ENCODE measurements around the gene THPO. TPM values are rescaled to one million over a fixed set of nuclear protein-coding genes. Genes with fewer than 3 reads are reported as not detected.

Gene THPO
- total and polyA plus RNA-seq, 9 of the 15 experiments (the other 6 are each of a cell fraction or from before 2014, with no cell fraction given), result 0.11 to 1.1 (median 0.35) TPM; not detected in 1

DNA sequence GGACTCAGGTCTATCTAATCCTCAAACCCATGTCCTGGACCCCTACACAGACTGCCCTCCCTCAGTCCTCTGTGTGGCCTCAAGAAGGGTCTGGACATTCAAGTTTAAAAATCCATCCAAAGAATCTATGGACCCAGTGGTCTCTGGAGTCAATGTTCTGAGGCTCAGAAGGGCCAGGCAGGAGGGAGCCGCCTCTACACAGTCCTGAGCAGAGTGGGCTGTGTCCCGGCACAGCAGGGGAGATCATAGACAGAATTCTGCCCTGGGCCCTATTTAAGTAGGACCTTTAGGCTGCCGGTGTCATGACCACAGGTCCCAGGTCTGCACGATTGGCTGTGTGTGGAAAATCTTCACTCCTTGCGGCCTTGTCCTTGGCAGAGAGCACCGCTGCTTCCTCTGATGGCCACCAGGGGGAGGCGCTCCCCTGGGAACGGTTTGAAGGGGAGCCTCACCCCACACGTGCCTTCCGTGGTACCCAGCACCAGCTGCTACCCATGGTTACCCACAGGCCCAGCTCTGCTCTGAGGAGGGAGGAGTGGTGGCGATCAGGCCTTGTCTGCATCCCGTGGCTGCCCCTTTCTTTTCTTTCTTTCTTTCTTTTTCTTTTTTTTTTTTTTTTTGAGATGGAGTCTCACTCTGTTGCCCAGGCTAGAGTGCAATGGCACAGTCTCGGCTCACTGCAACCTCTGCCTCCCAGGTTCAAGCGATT lies 39.8 kb upstream of the THPO start:
- intact Hi-C loops (cut with micrococcal nuclease) (loop anchor here (1.0 to 2.0 kb wide), 4 partner anchors 47 to 127 kb away; no protein-coding TSS in a partner anchor), in situ Hi-C loops (cut with MboI) (loop anchor here (5.0 to 25.0 kb wide), 2 partner anchors 45 to 370 kb away; no protein-coding TSS in a partner anchor)
- no TSS peak for BruUV-seq (replicated peaks)
- FAIRE-seq (peak; percentile 86), DNase-seq (ENCODE audit: extremely low read depth in 1 of 4, low spot score in 3 of 4) (peak; percentile 70 to 83 (median 78)), ATAC-seq (peak; percentile 98)
- H3K9me3 ChIP-seq (replicated peaks; ENCODE audit: control insufficient read depth, insufficient read depth, low read depth, low read length), result no peaks in the 10 kb centered on the region
- H3K4me1 ChIP-seq (replicated peaks in 1 of 2; ENCODE audit: control insufficient read depth in 2 of 2, insufficient read depth in 2 of 2, low read length in 2 of 2), result no peaks in the 10 kb centered on the region
- no peaks in the 10 kb centered on the region for H3K36me3 ChIP-seq (ENCODE audit: control insufficient read depth, insufficient read depth, low read length)
- H3K27me3 ChIP-seq (ENCODE audit: control insufficient read depth in 2 of 2, insufficient read depth in 2 of 2, low read length in 2 of 2), result peaks cover 0 to 34% of the 10 kb centered on the region in 2 experiments; a peak in 3 of 5 replicates
- CTCF ChIA-PET (ENCODE audit: low intra/inter-chr PET ratio), result interaction anchor here (0.6 to 1.7 kb wide), 3 partner anchors 123 to 894 kb away, joined by 3 to 7 read pairs (median 6); no protein-coding TSS in a partner anchor
- POLR2A ChIA-PET, result no interaction called here
- no peaks in the 10 kb centered on the region for H4K20me1 ChIP-seq (replicated peaks; ENCODE audit: control insufficient read depth, insufficient read depth, low read length)
- no peak overlapping the region for H2AFZ ChIP-seq (ENCODE audit: low read depth, low read length)
- H3K27ac ChIP-seq (ENCODE audit: extremely low read depth, low read depth, low read length), result no peak overlapping the region
- H3K9me1 ChIP-seq (ENCODE audit: control insufficient read depth, insufficient read depth, low read length), result no peaks in the 10 kb centered on the region
- no peak overlapping the region for H3K4me2 ChIP-seq (ENCODE audit: insufficient read depth, low read length)
- H3K79me2 ChIP-seq (ENCODE audit: control insufficient read depth, insufficient read depth, low read length), result no peaks in the 10 kb centered on the region
- 9% methylated on average over 10 of the region's 14 CpGs for WGBS (ENCODE audit: insufficient coverage, low coverage, missing lambda C conversion rate)
- no peak overlapping the region for H3K9ac ChIP-seq (ENCODE audit: insufficient read depth in 1 of 2, low read depth in 2 of 2, low read length in 2 of 2)
- no peak overlapping the region for H3K4me3 ChIP-seq
- no peak for TF ChIP-seq ARHGAP35 (IDR thresholded peaks at IDR 0.05; ENCODE audit: partially characterized antibody)
- no peak for TF ChIP-seq ZNF217 (CRISPR knock-in tag; IDR thresholded peaks at IDR 0.05)
- peak; percentile 40 for TF ChIP-seq CTCFL (IDR thresholded peaks at IDR 0.05; ENCODE audit: borderline replicate concordance, insufficient read depth, low read depth, low read length, poor library complexity, severe bottlenecking)
- no peak for TF ChIP-seq SUPT5H (IDR thresholded peaks at IDR 0.05)
- TF ChIP-seq, protein P1, sequence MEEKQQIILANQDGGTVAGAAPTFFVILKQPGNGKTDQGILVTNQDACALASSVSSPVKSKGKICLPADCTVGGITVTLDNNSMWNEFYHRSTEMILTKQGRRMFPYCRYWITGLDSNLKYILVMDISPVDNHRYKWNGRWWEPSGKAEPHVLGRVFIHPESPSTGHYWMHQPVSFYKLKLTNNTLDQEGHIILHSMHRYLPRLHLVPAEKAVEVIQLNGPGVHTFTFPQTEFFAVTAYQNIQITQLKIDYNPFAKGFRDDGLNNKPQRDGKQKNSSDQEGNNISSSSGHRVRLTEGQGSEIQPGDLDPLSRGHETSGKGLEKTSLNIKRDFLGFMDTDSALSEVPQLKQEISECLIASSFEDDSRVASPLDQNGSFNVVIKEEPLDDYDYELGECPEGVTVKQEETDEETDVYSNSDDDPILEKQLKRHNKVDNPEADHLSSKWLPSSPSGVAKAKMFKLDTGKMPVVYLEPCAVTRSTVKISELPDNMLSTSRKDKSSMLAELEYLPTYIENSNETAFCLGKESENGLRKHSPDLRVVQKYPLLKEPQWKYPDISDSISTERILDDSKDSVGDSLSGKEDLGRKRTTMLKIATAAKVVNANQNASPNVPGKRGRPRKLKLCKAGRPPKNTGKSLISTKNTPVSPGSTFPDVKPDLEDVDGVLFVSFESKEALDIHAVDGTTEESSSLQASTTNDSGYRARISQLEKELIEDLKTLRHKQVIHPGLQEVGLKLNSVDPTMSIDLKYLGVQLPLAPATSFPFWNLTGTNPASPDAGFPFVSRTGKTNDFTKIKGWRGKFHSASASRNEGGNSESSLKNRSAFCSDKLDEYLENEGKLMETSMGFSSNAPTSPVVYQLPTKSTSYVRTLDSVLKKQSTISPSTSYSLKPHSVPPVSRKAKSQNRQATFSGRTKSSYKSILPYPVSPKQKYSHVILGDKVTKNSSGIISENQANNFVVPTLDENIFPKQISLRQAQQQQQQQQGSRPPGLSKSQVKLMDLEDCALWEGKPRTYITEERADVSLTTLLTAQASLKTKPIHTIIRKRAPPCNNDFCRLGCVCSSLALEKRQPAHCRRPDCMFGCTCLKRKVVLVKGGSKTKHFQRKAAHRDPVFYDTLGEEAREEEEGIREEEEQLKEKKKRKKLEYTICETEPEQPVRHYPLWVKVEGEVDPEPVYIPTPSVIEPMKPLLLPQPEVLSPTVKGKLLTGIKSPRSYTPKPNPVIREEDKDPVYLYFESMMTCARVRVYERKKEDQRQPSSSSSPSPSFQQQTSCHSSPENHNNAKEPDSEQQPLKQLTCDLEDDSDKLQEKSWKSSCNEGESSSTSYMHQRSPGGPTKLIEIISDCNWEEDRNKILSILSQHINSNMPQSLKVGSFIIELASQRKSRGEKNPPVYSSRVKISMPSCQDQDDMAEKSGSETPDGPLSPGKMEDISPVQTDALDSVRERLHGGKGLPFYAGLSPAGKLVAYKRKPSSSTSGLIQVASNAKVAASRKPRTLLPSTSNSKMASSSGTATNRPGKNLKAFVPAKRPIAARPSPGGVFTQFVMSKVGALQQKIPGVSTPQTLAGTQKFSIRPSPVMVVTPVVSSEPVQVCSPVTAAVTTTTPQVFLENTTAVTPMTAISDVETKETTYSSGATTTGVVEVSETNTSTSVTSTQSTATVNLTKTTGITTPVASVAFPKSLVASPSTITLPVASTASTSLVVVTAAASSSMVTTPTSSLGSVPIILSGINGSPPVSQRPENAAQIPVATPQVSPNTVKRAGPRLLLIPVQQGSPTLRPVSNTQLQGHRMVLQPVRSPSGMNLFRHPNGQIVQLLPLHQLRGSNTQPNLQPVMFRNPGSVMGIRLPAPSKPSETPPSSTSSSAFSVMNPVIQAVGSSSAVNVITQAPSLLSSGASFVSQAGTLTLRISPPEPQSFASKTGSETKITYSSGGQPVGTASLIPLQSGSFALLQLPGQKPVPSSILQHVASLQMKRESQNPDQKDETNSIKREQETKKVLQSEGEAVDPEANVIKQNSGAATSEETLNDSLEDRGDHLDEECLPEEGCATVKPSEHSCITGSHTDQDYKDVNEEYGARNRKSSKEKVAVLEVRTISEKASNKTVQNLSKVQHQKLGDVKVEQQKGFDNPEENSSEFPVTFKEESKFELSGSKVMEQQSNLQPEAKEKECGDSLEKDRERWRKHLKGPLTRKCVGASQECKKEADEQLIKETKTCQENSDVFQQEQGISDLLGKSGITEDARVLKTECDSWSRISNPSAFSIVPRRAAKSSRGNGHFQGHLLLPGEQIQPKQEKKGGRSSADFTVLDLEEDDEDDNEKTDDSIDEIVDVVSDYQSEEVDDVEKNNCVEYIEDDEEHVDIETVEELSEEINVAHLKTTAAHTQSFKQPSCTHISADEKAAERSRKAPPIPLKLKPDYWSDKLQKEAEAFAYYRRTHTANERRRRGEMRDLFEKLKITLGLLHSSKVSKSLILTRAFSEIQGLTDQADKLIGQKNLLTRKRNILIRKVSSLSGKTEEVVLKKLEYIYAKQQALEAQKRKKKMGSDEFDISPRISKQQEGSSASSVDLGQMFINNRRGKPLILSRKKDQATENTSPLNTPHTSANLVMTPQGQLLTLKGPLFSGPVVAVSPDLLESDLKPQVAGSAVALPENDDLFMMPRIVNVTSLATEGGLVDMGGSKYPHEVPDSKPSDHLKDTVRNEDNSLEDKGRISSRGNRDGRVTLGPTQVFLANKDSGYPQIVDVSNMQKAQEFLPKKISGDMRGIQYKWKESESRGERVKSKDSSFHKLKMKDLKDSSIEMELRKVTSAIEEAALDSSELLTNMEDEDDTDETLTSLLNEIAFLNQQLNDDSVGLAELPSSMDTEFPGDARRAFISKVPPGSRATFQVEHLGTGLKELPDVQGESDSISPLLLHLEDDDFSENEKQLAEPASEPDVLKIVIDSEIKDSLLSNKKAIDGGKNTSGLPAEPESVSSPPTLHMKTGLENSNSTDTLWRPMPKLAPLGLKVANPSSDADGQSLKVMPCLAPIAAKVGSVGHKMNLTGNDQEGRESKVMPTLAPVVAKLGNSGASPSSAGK (IDR thresholded peaks at IDR 0.05), result 0 out of 2 replicates have a peak, but pooled peaks have one; percentile 15
- TF ChIP-seq STAG1 (CRISPR knock-in tag; IDR thresholded peaks at IDR 0.05; ENCODE audit: borderline replicate concordance), result peak; percentile 53; the same call in 1 of the 2 replicates
- TF ChIP-seq MTA1 (IDR thresholded peaks at IDR 0.05; ENCODE audit: borderline replicate concordance), result no peak
- TF ChIP-seq ZNF384 (IDR thresholded peaks at IDR 0.05; ENCODE audit: low read depth, low read length), result peak; percentile 60

All from K562 (cell line).